Subcutaneous adipose tissue (tissue), 4 donors: ENCODE results near the gene CACNA1G. TPM values are rescaled to one million over a fixed set of nuclear protein-coding genes. Genes with fewer than 3 reads are reported as not detected.

Experiments used
- total RNA-seq, 4 donors: library from RNA; depleted of rRNA; stranded (reverse); fragments of >200 nt; gene quantifications; one replicate each; pipeline ENCODE4 v1.1.0, GENCODE V29; 2016
- TF ChIP-seq, protein P1 (sequence below): fragments of 450-650 bp; IDR thresholded peaks from one replicate; pipeline ENCODE4 v1.5.1; 2016; ENCODE audit warnings: low read depth, mild to moderate bottlenecking, control low read depth, antibody characterized with exemption, moderate library complexity

CACNA1G gene
- total RNA-seq, 4 donors from 2014 or later = 0.17 to 0.44 TPM; not detected in 2

DNA sequence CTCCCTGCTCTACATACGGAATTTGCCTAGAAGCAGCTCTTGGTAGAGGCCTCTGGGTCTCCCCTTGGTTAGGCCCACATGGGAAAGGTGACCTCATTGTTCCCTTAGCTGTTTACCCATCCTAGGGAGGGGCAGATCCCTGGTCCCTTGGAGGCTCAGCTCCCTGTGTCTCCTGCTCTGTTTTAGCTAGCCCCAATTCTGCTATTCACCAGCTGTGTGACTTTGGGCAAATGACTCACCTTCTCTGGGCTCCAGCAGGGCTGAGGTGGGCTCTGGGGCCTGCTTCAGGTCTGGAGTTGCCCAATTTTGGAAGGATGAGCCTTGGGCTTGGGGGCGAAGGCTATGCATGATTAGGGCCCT is 78.1 kb downstream of the CACNA1G start:
- TF ChIP-seq, protein P1, sequence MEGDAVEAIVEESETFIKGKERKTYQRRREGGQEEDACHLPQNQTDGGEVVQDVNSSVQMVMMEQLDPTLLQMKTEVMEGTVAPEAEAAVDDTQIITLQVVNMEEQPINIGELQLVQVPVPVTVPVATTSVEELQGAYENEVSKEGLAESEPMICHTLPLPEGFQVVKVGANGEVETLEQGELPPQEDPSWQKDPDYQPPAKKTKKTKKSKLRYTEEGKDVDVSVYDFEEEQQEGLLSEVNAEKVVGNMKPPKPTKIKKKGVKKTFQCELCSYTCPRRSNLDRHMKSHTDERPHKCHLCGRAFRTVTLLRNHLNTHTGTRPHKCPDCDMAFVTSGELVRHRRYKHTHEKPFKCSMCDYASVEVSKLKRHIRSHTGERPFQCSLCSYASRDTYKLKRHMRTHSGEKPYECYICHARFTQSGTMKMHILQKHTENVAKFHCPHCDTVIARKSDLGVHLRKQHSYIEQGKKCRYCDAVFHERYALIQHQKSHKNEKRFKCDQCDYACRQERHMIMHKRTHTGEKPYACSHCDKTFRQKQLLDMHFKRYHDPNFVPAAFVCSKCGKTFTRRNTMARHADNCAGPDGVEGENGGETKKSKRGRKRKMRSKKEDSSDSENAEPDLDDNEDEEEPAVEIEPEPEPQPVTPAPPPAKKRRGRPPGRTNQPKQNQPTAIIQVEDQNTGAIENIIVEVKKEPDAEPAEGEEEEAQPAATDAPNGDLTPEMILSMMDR = no peak

DNA sequence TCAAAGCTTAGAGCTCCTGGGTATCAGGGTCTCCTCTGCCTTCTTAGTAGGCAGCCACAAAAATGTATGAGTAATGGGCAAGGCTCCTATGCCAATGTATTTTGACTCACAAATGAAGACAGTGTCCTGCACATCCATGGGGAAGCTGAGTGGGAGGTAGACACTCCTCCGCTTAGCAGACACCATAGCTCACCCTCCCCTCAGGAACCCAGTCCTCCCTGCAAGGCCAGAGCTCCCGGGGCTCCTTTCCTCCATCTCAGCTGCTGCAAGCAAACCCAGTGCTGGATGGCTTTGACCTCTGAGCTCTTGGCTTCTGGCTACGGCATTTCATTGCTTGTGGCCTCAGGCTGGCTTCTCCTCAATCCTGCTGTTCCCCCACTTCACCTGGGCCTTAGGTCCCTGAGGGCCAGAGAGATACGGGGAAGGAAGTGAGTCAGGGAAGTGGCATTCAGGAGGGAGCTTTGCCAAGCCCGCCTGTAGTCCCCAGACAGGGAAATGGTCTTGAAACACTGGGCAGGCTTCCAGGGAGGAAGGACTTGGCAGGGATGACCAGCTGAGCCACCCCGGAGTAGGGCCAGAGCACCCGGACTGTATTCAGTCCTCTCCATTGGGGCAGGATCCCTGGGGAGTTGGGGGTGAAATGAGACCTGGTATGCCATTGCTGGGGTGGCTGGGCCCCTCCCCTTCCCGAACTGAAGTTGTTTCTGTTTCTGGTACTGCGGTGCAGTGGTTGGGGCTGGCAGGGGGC is 78.6 kb downstream of the CACNA1G start:
- TF ChIP-seq, protein P1 = no peak

DNA sequence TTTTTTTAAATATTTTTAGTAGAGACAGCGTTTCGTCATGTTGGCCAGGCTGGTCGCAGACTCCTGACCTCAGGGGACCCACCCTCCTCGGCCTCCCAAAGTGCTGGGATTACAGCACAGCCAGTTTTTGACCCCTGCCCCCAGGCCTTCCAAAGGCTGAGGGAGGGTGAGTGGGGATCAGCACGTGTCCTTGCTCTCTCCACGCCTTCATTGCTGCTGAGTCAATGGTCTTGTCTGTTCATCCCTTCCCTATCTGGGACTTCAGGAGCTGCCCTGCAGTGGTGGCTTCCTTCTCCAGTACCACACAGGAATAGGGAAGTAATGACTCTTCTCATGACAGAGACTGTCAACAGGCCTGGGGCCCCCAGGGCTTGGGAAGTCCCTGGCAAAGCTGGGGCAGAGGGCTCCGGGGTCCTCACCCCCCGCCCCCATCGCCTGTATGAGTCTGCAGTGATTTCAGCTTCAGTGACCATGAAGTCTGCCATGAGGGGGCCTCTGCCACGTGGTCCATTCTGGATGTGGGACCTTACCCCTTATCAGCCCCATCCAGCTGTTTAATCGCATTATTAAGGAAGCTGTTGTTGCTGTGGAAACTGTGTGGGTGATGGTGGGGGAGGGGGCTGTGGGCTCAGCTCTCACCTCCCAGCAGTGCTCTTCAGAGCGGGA is 80.3 kb downstream of the CACNA1G start:
- TF ChIP-seq, protein P1 = no peak

DNA sequence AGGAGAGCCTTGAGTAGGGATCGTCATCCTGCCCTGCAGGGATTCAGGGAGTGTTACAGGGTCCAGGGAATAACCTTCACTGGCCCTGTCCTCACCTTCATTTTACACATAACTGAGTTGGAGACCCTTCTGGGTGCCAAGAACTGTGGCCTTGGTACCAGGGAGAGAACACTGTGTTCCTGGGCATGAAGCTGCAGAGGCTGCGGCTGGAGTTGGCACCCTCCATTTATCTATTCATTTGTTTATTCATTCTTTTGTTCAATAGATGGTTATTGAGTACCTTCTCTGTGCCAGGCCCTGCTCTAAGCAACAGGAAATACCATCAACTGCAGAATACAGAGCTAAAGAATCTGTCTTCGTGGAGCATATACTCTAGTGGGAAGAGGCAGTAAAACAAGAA is 80.8 kb downstream of the CACNA1G start:
- TF ChIP-seq, protein P1 = no peak

DNA sequence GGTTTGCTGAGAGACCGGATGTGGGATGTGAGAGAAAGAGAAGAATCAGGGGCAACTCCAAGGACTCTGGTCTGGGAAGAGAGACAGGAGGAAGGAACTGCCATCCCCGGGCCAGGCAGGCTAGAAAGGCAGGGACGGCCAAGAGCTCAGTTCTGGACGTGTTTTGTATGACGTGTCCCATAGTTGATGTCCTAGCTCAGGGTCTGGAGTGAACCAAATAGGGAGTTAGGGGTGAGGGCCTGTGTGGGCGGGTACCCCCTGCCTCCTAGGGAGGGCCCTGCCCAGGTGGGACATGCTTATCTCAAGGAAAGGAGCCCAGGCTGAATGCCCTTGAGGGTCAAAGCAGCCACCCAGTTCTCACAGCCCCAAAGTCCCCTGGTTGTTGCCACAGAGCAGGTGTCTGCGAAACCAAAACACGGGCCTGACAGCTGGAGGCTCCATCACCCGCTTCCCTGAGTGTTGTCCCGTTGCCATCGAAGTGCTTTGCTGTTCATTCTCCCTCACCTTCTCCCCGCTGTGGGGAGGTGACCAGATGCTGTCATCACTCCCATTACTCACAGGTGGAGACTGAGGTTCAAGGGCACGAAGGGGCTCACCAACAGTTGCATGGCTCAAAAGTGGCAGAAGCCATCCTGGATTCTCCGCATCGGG is 81.7 kb downstream of the CACNA1G start:
- TF ChIP-seq, protein P1 = no peak

DNA sequence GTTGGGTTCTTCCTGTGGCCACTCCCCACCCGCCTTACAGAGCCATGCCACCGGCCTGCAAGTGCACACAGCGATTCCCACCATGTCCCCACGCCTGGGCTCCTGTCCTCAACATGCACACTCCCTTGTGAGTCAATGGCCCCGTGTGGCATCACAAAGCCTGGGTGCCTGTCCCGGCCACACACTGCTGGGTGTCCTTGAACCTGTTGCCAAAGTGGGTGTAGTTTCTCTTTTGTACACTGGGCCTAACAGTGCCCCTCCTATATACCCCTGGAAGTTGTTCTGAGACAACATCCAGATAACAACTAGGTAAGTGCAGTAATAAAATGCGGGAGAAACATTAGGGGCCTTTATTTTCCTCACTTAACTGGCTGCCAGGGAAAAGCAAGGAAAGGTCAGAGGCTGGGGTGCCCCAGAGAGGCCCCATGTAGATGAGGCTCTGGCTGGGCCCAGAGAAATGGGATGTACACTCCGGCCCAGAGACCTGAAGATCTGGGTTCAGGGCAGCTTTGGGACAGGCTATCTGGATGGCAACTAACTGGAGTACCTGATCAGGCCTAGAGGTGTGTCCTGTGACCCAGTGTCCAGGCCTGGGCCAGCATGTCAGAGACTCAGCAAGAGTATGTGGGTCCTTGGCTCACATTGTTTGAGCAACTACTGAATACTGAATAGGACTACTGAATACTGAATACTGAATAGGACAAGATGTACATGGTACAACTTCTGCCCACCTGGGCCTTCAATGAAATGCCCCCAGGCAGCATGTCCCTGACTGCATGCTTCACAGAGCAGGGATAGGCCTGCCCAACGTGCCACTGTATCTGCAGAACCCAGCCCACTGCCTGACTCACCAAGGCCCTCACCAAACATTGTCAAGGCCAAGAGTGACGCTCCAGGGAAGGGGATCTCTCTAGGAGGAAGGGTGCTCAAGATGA is 82.5 kb downstream of the CACNA1G start:
- TF ChIP-seq, protein P1 = no peak
